GM21515 (cell line): ENCODE measurements around the gene KCNMA1.
"Not testable (repeated sequence)": the region's sequence is repeated elsewhere in the genome, so short reads cannot be mapped to it uniquely, and the experiment has no call there.

Source experiments
- ATAC-seq: cut with Tn5 transposase; IDR thresholded peaks from one replicate; pipeline ENCODE4 v1.9.1; 2021; ENCODE audit not compliant: unreplicated experiment

Gene KCNMA1

GRCh38 chr10:77664696-77665095, 27.1 kb upstream of the KCNMA1 start:
- ATAC-seq = no peak

- no peak for ATAC-seq
Measured at GRCh38 chr10:77664008-77664407, 26.4 kb upstream of the KCNMA1 start.

GRCh38 chr10:77661674-77662073, 24.1 kb upstream of the KCNMA1 start:
- ATAC-seq = no peak

GRCh38 chr10:77661100-77661499, 23.5 kb upstream of the KCNMA1 start:
- no peak for ATAC-seq

- ATAC-seq = not testable (repeated sequence)
Measured at GRCh38 chr10:77659046-77659670, 21.6 kb upstream of the KCNMA1 start.

GRCh38 chr10:77653210-77653609, 15.6 kb upstream of the KCNMA1 start:
- no peak for ATAC-seq

- ATAC-seq = peak; percentile 54
Measured at GRCh38 chr10:77649333-77650331, 12.0 kb upstream of the KCNMA1 start.

GRCh38 chr10:77648472-77648871, 10.9 kb upstream of the KCNMA1 start:
- no peak for ATAC-seq

GRCh38 chr10:77647543-77648293, 10.1 kb upstream of the KCNMA1 start:
- no peak for ATAC-seq

- ATAC-seq = no peak
Measured at GRCh38 chr10:77644557-77645243, 7.1 kb upstream of the KCNMA1 start.

GRCh38 chr10:77643795-77644468, 6.3 kb upstream of the KCNMA1 start:
- no peak for ATAC-seq

- ATAC-seq = no peak
Measured at GRCh38 chr10:77641788-77642397, 4.3 kb upstream of the KCNMA1 start.

- no peak for ATAC-seq
Measured at GRCh38 chr10:77641344-77641743, 3.7 kb upstream of the KCNMA1 start.

- ATAC-seq = no peak
Measured at GRCh38 chr10:77640167-77640566, 2.6 kb upstream of the KCNMA1 start.

- no peak for ATAC-seq
Measured at GRCh38 chr10:77639756-77640155, 2.1 kb upstream of the KCNMA1 start.

GRCh38 chr10:77638321-77639101, 903 bp upstream of the KCNMA1 start:
- no peak for ATAC-seq

GRCh38 chr10:77636967-77637531, 559 bp downstream of the KCNMA1 start:
- no peak for ATAC-seq

GRCh38 chr10:77636282-77636966, 1.2 kb downstream of the KCNMA1 start:
- no peak for ATAC-seq
